ENCODE results near the gene ZSCAN32.

The ZSCAN32 gene

DNA sequence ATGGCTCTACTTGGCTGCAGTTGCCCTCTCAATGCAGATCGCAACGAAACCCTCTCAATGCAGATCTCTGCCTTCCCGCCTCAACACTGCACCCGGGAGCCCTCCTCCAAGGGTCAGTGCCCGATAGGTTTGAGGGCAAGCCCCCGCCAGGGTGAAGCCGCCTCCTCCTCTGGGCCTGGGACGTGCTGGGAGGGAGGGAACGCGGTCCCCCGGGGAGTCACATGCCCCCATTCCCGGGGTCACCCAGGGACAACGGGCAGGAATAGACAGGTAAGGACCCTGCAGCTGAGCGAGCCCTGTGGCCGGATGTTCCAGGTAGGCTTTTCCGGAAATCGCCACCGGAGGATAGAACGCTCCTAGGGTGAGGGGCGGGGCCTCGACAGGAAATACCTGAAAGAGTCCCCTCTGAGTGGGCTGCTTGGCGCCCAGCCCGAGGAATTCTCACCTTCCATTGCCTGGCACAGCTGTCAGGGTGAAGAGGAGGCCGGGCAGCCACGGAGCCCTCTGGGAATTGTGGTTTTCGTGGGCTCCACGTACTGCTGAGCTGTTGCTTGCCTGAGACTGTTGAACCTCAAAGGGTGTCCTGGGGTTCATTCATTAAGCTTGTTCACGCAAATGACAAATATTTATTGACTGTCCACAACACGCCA lies 13.1 kb upstream of the ZSCAN32 start:
- DNase-seq (ENCODE audit: low read depth): no peak
- H3K4me3 ChIP-seq (ENCODE audit: low read depth, low read length): no peak overlapping the region

DNA sequence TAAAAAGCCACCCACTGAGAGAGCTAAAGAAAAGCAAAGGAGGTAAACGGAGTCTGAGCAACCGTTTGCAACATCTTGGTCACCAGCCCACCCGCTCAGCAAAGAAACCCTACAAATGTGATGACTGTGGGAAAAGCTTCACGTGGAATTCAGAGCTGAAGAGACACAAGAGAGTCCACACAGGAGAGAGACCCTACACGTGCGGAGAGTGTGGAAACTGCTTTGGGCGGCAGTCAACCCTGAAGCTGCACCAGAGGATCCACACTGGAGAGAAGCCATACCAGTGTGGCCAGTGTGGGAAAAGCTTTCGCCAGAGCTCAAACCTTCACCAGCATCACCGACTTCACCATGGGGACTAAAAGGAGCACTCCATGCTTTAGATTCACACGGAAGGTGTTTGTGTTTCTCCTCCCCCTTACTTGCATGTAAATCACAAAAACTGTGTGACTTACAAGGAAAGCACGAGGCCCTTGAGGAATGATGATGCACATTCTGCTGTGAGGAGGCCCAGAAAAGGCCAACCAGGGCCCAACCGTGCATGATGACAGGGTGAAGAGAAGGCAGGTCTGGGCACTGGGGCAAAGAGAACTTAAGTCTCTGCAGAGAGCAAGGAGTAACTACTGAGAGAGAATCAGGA lies 7.9 kb upstream of the ZSCAN32 start:
- no peak for TF ChIP-seq CTCF (IDR thresholded peaks at IDR 0.05; ENCODE audit: insufficient read depth, low read depth, low read length, missing control alignments)
- H3K4me3 ChIP-seq (ENCODE audit: low read depth, low read length): no peak overlapping the region
- no peak for DNase-seq (ENCODE audit: low read depth)

More for the DNA sequence above, 13.1 kb upstream of the ZSCAN32 start:
- TF ChIP-seq CTCF (IDR thresholded peaks at IDR 0.05; ENCODE audit: insufficient read depth, low read depth, low read length, missing control alignments): no peak

DNA sequence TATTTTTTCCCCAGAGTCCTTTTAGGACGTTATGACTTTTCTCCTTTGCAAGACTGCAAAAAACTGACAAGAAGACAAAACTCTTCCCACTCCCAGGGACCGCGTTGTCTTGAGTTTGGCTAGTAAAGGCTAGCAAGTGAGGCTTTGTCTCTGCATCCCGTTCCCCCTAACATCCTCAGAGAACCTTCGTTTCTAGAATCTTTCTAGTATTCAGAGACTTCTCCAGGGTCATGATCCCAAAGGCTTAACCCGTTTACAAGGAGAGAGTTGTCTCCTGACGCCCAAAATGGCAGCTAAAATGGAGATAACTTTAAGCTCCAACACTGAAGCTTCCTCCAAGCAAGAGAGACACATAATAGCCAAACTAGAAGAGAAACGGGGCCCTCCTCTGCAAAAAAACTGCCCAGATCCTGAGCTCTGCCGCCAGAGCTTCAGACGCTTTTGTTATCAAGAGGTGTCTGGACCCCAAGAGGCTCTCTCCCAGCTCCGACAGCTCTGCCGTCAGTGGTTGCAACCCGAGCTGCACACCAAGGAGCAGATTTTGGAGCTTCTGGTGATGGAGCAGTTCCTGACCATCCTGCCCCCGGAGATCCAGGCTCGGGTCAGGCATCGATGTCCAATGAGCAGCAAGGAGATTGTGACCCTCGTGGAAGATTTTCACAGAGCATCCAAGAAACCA lies 1.1 kb upstream of the ZSCAN32 start:
- DNase-seq (ENCODE audit: low read depth): peak; percentile 9
- TF ChIP-seq CTCF (IDR thresholded peaks at IDR 0.05; ENCODE audit: insufficient read depth, low read depth, low read length, missing control alignments): no peak
- peak overlapping the region; percentile 79 for H3K4me3 ChIP-seq (ENCODE audit: low read depth, low read length)

DNA sequence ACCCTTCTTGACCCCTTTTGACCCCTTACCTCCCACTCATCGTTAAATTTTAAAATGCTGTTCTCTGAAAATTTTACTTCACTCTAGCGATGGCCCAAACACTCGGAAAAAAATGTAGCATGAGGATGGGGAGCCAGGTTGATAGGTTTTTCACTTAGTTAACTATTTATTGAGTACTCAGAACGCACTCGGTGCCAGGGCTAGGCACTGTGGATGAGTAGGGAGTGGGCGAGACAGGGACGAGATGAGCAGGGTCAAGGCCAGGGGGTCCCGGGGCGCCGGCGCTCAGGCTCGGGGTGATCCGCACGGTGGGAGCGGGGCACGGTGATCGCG lies 392 bp downstream of the ZSCAN32 start:
- H3K4me3 ChIP-seq (ENCODE audit: low read depth, low read length): peak overlapping the region; percentile 91
- no peak for DNase-seq (ENCODE audit: low read depth)
- TF ChIP-seq CTCF (IDR thresholded peaks at IDR 0.05; ENCODE audit: insufficient read depth, low read depth, low read length, missing control alignments): no peak

GRCh38 chr16:3389663-3390338 lies 11.0 kb downstream of the ZSCAN32 start:
- no peak for DNase-seq (ENCODE audit: low read depth)
- TF ChIP-seq CTCF (IDR thresholded peaks at IDR 0.05; ENCODE audit: insufficient read depth, low read depth, low read length, missing control alignments): no peak
- no peak overlapping the region for H3K4me3 ChIP-seq (ENCODE audit: low read depth, low read length)

- no peak for DNase-seq (ENCODE audit: low read depth)
- TF ChIP-seq CTCF (IDR thresholded peaks at IDR 0.05; ENCODE audit: insufficient read depth, low read depth, low read length, missing control alignments): no peak
- H3K4me3 ChIP-seq (ENCODE audit: low read depth, low read length): no peak overlapping the region
Observed at GRCh38 chr16:3388325-3388724, 12.5 kb downstream of the ZSCAN32 start.

Measured in GM12865 (cell line).